H9 (cell line): Measurements from ENCODE around the gene ADAM29. TPM values are rescaled to one million over a fixed set of nuclear protein-coding genes. Genes with fewer than 3 reads are reported as not detected.

Experiments used
- DNase-seq: peaks from one replicate; pipeline ENCODE4 v3.0.0-alpha.2; 2017
- H2AFZ ChIP-seq: one replicate; pipeline ENCODE4 v1.6.1; 2013; ENCODE audit warnings: mild to moderate bottlenecking, low read length, control low read depth, moderate library complexity
- H2AK5ac ChIP-seq: 2 replicates; pipeline ENCODE4 v1.6.1; 2013; ENCODE audit warnings: low read length, control low read depth, mixed read lengths; ENCODE audit not compliant: insufficient read length
- H2BK120ac ChIP-seq: one replicate; pipeline ENCODE4 v1.6.1; 2013; ENCODE audit warnings: low read depth, mild to moderate bottlenecking, low read length, control low read depth, inconsistent platforms; ENCODE audit not compliant: poor library complexity, severe bottlenecking
- H2BK12ac ChIP-seq: 2 replicates; pipeline ENCODE4 v1.6.1; 2013; ENCODE audit warnings: low read length, control low read depth, mixed read lengths, low read depth; ENCODE audit not compliant: insufficient read length
- H2BK15ac ChIP-seq: 2 replicates; pipeline ENCODE4 v1.6.1; 2013; ENCODE audit warnings: low read depth, low read length, control low read depth
- H2BK20ac ChIP-seq: one replicate; pipeline ENCODE4 v1.6.1; 2013; ENCODE audit warnings: low read depth, mild to moderate bottlenecking, low read length, control low read depth, inconsistent platforms; ENCODE audit not compliant: poor library complexity, severe bottlenecking
- H2BK5ac ChIP-seq: 2 replicates; pipeline ENCODE4 v1.6.1; 2013; ENCODE audit warnings: low read length, control low read depth, mixed read lengths; ENCODE audit not compliant: insufficient read length
- H3K14ac ChIP-seq: 2 replicates; pipeline ENCODE4 v1.6.1; 2013; ENCODE audit warnings: low read length, control low read depth; ENCODE audit not compliant: insufficient read depth
- H3K18ac ChIP-seq: 2 replicates; pipeline ENCODE4 v1.6.1; 2013; ENCODE audit warnings: low read depth, mild to moderate bottlenecking, mixed read lengths, low read length, control low read depth; ENCODE audit not compliant: insufficient read length
- H3K23ac ChIP-seq: 2 replicates; pipeline ENCODE4 v1.6.1; 2013; ENCODE audit warnings: low read length, control low read depth, mixed read lengths, low read depth; ENCODE audit not compliant: insufficient read length
- H3K23me2 ChIP-seq: 2 replicates; pipeline ENCODE4 v1.6.1; 2013; ENCODE audit warnings: low read depth, mild to moderate bottlenecking, mixed read lengths, low read length, control low read depth; ENCODE audit not compliant: insufficient read length, poor library complexity, severe bottlenecking
- H3K27ac ChIP-seq: 2 replicates; pipeline ENCODE4 v1.5.1; 2013; ENCODE audit warnings: low read length, control low read depth, mixed read lengths, low read depth; ENCODE audit not compliant: insufficient read length
- H3K27me3 ChIP-seq: 2 replicates; pipeline ENCODE4 v1.6.1; 2013; ENCODE audit warnings: low read length, control low read depth, inconsistent platforms; ENCODE audit not compliant: insufficient read depth
- H3K4ac ChIP-seq: 2 replicates; pipeline ENCODE4 v1.6.1; 2013; ENCODE audit warnings: low read depth, mild to moderate bottlenecking, control low read depth, inconsistent platforms, low read length, moderate library complexity
- H3K4me1 ChIP-seq: 2 replicates; pipeline ENCODE4 v1.6.1; 2013; ENCODE audit warnings: low read length, control low read depth, inconsistent platforms; ENCODE audit not compliant: insufficient read depth
- H3K4me2 ChIP-seq: 2 replicates; pipeline ENCODE4 v1.6.1; 2013; ENCODE audit warnings: low read length, control low read depth, mixed read lengths; ENCODE audit not compliant: insufficient read length, insufficient read depth
- H3K56ac ChIP-seq: 2 replicates; pipeline ENCODE4 v1.6.1; 2013; ENCODE audit warnings: low read depth, mild to moderate bottlenecking, mixed read lengths, low read length, control low read depth; ENCODE audit not compliant: insufficient read length
- H3K79me1 ChIP-seq: 2 replicates; pipeline ENCODE4 v1.6.1; 2013; ENCODE audit warnings: low read depth, mild to moderate bottlenecking, moderate library complexity, low read length, control low read depth, inconsistent platforms; ENCODE audit not compliant: insufficient read depth, poor library complexity, severe bottlenecking
- H3K79me2 ChIP-seq: 2 replicates; pipeline ENCODE4 v1.6.1; 2013; ENCODE audit warnings: low read length, control low read depth, inconsistent platforms; ENCODE audit not compliant: insufficient read depth
- H3K9ac ChIP-seq: 2 replicates; pipeline ENCODE4 v1.6.1; 2013; ENCODE audit warnings: low read length, control low read depth, mixed read lengths; ENCODE audit not compliant: insufficient read length; ENCODE audit errors: extremely low read depth
- H3K9me3 ChIP-seq: one replicate; pipeline ENCODE4 v1.6.1; 2013; ENCODE audit warnings: low read depth, low read length, inconsistent platforms; ENCODE audit not compliant: control insufficient read depth
- H3T11ph ChIP-seq: one replicate; pipeline ENCODE4 v1.6.1; 2013; ENCODE audit warnings: mild to moderate bottlenecking, low read length, control low read depth, inconsistent platforms
- H4K20me1 ChIP-seq: one replicate; pipeline ENCODE4 v1.6.1; 2013; ENCODE audit not compliant: control insufficient read depth, insufficient read length, insufficient read depth
- H4K5ac ChIP-seq: 2 replicates; pipeline ENCODE4 v1.6.1; 2013; ENCODE audit warnings: low read depth, mild to moderate bottlenecking, mixed read lengths, low read length, control low read depth; ENCODE audit not compliant: insufficient read length
- H4K8ac ChIP-seq: replicated peaks from 2 replicates; pipeline ENCODE4 v1.6.1; 2013; ENCODE audit warnings: low read length, control low read depth, mixed read lengths, low read depth; ENCODE audit not compliant: insufficient read length
- H4K91ac ChIP-seq: 2 replicates; pipeline ENCODE4 v1.6.1; 2013; ENCODE audit warnings: low read depth, mild to moderate bottlenecking, moderate library complexity, mixed read lengths, low read length, control low read depth; ENCODE audit not compliant: insufficient read length
- H3K27ac Mint-ChIP-seq, 3 experiments: 2 replicates in 2 of 3; 3 replicates in 1 of 3; pipeline ENCODE4 v1.8.0; 2020 to 2021; ENCODE audit warnings: mixed read lengths in 3 of 3, mild to moderate bottlenecking in 1 of 3, moderate library complexity in 1 of 3
- H3K27me3 Mint-ChIP-seq: 2 replicates; pipeline ENCODE4 v1.8.0; 2021; ENCODE audit warnings: low read depth, mild to moderate bottlenecking, moderate library complexity, mixed read lengths
- H3K36me3 Mint-ChIP-seq, 3 experiments: 2 replicates in 2 of 3; 3 replicates in 1 of 3; pipeline ENCODE4 v1.8.0; 2020 to 2021; ENCODE audit warnings: low read depth in 3 of 3, mixed read lengths in 3 of 3; ENCODE audit not compliant: insufficient read depth in 1 of 3
- H3K4me1 Mint-ChIP-seq, 2 experiments: 2 replicates each; pipeline ENCODE4 v1.8.0; 2020; ENCODE audit warnings: mixed read lengths in 2 of 2
- H3K4me3 Mint-ChIP-seq, 2 experiments: 2 replicates in 1 of 2; 3 replicates in 1 of 2; pipeline ENCODE4 v1.8.0; 2020 to 2021; ENCODE audit warnings: mild to moderate bottlenecking in 2 of 2, mixed read lengths in 2 of 2, moderate library complexity in 1 of 2
- H3K9me3 Mint-ChIP-seq, 2 experiments: 2 replicates in 1 of 2; 3 replicates in 1 of 2; pipeline ENCODE4 v1.8.0; 2020; ENCODE audit warnings: mild to moderate bottlenecking in 2 of 2, mixed read lengths in 2 of 2, moderate library complexity in 1 of 2
- CTCF ChIP-seq: fragments of 200-600 bp; sonication (generic); conservative IDR thresholded peaks from 3 replicates; pipeline ENCODE4 v1.8.0; 2021; ENCODE audit warnings: antibody characterized with exemption, mild to moderate bottlenecking
- WGBS: extraction: QIAGEN DNeasy Blood & Tissue Kit; methylation state at CpG from one replicate; pipeline ENCODE4 v1.1.7; 2013; ENCODE audit warnings: missing lambda C conversion rate, low lambda C conversion rate, mixed read lengths; ENCODE audit not compliant: insufficient read length; ENCODE audit errors: extremely low coverage; 5-methylcytosine and 5-hydroxymethylcytosine counted together
- total RNA-seq: library from RNA; stranded (reverse); gene quantifications from 2 replicates; pipeline ENCODE4 v1.2.1, GENCODE V29; 2021

The ADAM29 gene
- total RNA-seq, 1 experiment from 2014 or later = not detected

- DNase-seq = no peak
- no peak overlapping the region for H3T11ph ChIP-seq
- no peak overlapping the region for H2BK120ac ChIP-seq
- no peak overlapping the region for H4K91ac ChIP-seq
- H4K5ac ChIP-seq = no peak overlapping the region
- no CpG with 5 or more reads among the region's 8 CpGs for WGBS
- H3K9me3 ChIP-seq = no peaks in the 10 kb centered on the region
- H3K79me2 ChIP-seq = no peaks in the 10 kb centered on the region
- H2AFZ ChIP-seq = no peak overlapping the region
- H3K4ac ChIP-seq = no peak overlapping the region
- no peak overlapping the region for H3K27ac ChIP-seq
- H3K27me3 ChIP-seq = no peaks in the 10 kb centered on the region
- Mint-ChIP-seq H3K27me3 (no peaks in the 10 kb centered on the region), H3K9me3 (peaks cover under 1 to 9% of the 10 kb centered on the region in 2 experiments; a peak in 3 of 5 replicates), H3K36me3 (peaks cover 0 to 2% (median 2%) of the 10 kb centered on the region in 3 experiments; a peak in 1 of 7 replicates), H3K4me1 (no peaks in the 10 kb centered on the region), H3K27ac (peak overlapping the region in 1 of 3 experiments; percentile 38; a peak in 1 of 7 replicates), H3K4me3 (no peak overlapping the region)
- no peak overlapping the region for H3K4me2 ChIP-seq
- no peak overlapping the region for H3K23ac ChIP-seq
- H3K18ac ChIP-seq = no peak overlapping the region
- H4K8ac ChIP-seq = no peak overlapping the region
- no peaks in the 10 kb centered on the region for H3K79me1 ChIP-seq
- no peak overlapping the region for H2BK20ac ChIP-seq
- no peak overlapping the region for H3K14ac ChIP-seq
- H2BK12ac ChIP-seq = no peak overlapping the region
- no peak overlapping the region for H2AK5ac ChIP-seq
- H2BK15ac ChIP-seq = no peak overlapping the region
- no peaks in the 10 kb centered on the region for H3K23me2 ChIP-seq
- no peak for TF ChIP-seq CTCF
- H2BK5ac ChIP-seq = no peak overlapping the region
- no peaks in the 10 kb centered on the region for H4K20me1 ChIP-seq
- H3K56ac ChIP-seq = no peak overlapping the region
- no peaks in the 10 kb centered on the region for H3K4me1 ChIP-seq
- no peak overlapping the region for H3K9ac ChIP-seq
Measured at GRCh38 chr4:174948826-174949225, 30.7 kb downstream of the ADAM29 start.
